HG03469 (cell line): ENCODE results near the gene ENTPD6.

Experiments used
- ATAC-seq: cut with Tn5 transposase; IDR thresholded peaks from one replicate; pipeline ENCODE4 v1.9.1; 2021; ENCODE audit warnings: mild to moderate bottlenecking, moderate library complexity, moderate number of reproducible peaks; ENCODE audit not compliant: unreplicated experiment

ENTPD6 gene

DNA sequence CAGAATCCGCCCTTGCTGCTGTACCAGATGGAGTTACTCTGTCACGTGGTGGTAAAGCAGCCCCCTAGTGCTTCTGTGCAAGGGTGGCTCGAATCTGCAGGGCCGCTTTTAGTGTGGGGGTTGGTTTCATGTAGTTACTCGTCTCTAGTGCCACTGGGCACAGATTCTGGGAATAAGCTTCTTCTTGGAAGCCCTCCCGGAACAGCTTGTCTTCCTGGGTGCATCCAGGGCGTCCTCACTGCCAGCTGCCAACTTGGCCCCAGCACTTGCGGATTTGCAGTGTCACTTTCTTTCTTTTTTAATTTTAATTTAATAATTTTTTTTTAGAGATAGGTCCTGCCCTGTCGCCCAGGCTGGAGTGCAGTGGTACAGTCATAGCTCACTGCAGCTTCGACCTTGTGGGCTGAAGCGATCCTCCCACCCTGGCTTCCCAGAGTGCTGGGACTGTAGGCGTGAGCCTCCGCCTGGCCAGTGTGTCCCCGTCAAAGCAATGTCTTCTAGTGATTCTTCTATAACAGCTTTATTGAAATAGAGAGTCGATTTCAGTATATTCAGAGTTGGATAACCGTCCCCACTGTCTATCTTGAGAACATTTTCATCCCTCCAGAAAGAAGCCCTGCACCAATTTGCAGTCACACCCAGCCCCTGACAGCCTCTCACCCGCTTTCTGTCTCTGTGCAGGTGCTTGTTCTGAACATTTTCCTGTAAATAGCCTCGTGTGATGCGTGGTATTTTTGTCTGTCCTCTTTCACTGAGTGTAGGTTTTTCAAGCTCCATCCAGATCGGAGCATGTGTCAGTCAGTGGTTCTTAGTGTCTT lies 78.2 kb downstream of the ENTPD6 start:
- ATAC-seq = no peak

DNA sequence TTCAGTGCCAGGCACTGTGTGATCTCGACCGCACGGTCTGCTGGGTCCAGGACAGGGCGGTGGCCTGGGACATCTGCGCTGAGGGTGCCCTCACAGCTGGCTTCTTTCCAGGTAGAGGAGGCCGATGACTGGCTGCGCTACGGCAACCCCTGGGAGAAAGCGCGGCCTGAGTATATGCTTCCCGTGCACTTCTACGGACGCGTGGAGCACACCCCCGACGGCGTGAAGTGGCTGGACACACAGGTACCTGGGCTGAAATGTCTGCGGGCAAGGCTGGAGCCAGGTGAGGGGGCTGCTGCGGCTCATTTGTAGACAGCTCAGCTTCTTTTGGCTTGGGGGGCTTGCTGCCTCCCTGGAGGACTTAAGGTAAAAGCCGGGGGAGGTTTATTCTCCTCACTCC lies 79.0 kb downstream of the ENTPD6 start:
- no peak for ATAC-seq

DNA sequence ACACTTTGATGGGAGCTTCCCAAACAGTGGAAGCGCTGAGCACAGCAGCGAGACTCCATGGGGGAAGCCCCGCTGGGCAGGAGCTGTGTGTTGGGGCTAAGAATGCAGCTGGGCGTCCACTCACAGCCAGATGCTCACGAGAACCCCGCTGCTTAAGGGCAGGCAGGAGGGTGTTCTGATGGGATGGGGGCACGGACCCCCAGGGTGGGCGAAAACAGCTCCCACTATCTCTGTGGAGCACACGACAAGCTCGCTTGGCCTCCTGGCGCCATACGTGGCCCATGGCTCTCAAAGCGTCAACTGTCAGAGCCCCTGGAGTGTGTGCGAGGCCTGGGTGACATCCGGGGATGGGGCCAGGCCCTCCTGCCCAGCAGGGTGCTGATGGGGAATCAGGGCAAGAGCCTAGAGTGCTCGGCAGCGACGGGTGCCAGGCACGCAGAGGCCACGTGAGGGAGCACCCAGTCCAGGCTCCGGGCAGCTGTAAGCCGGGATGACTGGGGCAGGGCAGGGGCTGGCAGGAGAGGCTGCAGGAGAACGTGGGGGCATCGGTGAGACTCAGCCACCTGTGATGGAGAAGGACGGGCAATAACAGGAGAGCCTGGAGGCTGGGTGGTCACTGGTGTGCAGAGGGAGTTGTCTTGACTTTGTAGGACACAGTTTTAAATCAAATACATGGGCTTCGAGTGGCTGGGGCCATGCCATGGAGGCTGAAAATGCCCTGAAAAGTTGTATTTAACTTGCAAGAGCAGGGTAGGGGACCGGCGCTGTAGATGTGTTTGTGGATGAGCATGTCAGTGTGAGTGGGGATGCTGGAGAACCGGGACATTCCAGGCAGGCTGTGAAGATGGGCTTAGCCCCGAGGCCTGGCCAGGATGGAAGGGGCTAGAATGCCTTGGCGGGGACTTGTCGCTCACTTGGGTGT lies 79.6 kb downstream of the ENTPD6 start:
- ATAC-seq = no peak

DNA sequence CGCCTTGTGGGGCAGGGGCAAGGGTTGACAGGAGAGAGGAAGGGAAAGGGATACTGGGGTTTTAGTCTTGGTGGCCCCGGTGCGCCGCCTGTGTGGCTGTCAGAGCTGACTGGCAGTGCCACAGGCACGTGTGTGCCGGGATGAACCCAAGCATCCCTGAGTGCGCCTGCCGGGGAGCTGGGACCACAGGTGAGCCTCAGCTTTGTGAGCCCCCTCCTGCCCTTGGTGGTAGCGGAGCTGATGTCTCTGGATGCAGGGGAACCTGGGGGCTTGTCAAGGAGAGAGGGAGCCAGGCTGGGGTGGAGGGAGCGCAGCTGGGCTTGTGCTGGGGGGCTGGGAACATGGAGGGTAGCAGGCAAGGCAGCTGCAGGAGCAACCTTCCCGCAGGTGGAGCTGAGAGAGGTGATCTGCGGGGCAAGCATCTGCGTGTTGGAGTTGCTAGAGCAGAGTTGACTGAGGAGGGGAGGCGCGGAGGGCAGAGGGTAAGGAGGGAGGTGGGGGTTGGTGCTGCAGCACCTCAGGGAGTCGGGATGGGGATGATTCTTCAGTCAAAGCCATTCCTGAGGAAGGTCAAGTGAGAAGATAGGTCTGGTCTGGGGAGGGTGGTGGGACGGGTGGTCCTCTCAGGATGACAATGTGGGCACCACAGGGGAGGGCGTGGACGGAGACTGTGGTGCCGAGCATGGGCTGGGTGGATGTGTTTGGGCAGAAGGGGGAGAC lies 80.5 kb downstream of the ENTPD6 start:
- no peak for ATAC-seq
